ENCODE measurements around the gene ENTPD6. TPM values are rescaled to one million over a fixed set of nuclear protein-coding genes. Genes with fewer than 3 reads are reported as not detected.

The ENTPD6 gene
- total RNA-seq, 4 donors from 2014 or later, result 163 to 261 (median 224) TPM

DNA sequence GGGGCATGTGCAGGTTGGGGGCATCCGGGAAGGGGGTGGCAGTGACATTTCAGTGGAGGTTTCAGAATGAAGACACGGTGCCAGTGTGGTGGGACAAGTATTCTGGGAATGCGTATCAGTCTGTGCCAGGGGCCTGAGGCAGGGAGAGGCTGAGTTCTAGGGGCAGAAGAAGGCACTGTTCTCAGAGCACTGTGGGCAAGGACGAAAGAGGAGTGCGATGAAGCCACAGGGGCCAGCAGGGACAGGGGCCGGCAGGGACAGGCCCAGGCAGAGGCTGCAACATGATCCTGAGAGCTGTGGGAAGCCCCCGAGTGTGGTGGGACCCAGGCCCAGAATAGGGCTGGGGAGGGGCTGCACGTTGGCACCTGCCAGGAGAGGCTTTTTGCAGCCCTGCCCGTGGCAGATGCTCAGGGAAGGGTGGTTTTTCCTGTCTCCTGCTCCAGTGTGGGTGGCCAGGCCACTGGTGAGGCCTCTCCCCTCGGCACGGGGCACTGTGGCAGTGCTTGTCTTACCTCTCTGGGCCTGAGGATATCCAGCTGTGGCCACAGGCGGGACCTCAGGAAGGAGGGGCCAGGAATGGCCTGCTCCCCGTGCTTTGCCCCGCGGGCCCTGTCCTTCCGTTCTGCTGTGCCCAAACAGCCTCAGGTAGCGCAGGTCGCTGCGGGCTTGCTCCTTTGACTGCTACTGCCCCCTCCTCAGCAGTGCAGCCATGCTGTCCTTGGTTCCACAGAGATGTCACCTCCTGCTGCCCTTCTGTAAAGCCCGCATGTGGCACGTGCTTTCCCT, 10.0 kb downstream of the ENTPD6 start:
- no peak for DNase-seq
- in situ Hi-C loops (cut with MboI; ENCODE audit: low pct_ligation_motif_present in 1 of 4, low pct_unique_long_range_greater_than_20kb in 1 of 4, low sequenced_read_pairs in 3 of 4), result no loop called here
- Histone ChIP-seq H3K4me1 (peaks cover 0 to 12% (median 2%) of the 10 kb centered on the region in 4 donors), H3K27ac (peak overlapping the region in 1 of 4 donors; percentile 15), H3K4me3 (no peak overlapping the region), H3K27me3 (no peaks in the 10 kb centered on the region), H3K36me3 (peaks cover 0 to 9% (median 4%) of the 10 kb centered on the region in 4 donors), H3K9me3 (no peaks in the 10 kb centered on the region)
- WGBS, 2 donors (ENCODE audit: low coverage in 1 of 2), result 78 to 85% methylated on average over 8 to 21 of the region's 21 CpGs
- intact Hi-C loops (cut with DNase I; ENCODE audit: low total_unique reads), result no loop called here
- TF ChIP-seq POLR2A (IDR thresholded peaks at IDR 0.05) (no peak), EP300 (IDR thresholded peaks at IDR 0.05; ENCODE audit: low read depth) (no peak), POLR2AphosphoS5 (IDR thresholded peaks at IDR 0.05) (no peak)
- TF ChIP-seq, protein P1, sequence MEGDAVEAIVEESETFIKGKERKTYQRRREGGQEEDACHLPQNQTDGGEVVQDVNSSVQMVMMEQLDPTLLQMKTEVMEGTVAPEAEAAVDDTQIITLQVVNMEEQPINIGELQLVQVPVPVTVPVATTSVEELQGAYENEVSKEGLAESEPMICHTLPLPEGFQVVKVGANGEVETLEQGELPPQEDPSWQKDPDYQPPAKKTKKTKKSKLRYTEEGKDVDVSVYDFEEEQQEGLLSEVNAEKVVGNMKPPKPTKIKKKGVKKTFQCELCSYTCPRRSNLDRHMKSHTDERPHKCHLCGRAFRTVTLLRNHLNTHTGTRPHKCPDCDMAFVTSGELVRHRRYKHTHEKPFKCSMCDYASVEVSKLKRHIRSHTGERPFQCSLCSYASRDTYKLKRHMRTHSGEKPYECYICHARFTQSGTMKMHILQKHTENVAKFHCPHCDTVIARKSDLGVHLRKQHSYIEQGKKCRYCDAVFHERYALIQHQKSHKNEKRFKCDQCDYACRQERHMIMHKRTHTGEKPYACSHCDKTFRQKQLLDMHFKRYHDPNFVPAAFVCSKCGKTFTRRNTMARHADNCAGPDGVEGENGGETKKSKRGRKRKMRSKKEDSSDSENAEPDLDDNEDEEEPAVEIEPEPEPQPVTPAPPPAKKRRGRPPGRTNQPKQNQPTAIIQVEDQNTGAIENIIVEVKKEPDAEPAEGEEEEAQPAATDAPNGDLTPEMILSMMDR (IDR thresholded peaks at IDR 0.05), result no peak

DNA sequence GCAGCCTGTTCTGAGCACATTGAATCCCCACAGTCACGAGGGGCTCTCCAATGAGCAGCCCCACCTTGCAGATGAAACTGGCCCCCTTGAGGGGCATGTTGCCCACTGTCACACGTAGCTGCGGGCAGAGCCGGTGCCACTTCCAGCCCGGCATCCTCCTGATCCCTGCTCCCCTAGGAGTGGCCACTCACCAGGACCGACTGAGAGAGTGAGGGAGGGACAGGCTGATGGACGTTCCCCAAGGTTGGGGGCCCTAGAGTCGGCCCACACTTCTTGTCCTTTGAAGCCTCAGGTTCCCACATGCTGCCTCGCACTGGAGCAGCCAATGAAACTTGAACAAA, 10.5 kb downstream of the ENTPD6 start:
- no peak overlapping the region for H3K4me3 ChIP-seq
- 92% methylated on average over 9 of the region's 9 CpGs; no CpG with 5 or more reads in 1 of the 2 donors for whole genome bisulfite sequencing, 2 donors (ENCODE audit: low coverage in 1 of 2)

DNA sequence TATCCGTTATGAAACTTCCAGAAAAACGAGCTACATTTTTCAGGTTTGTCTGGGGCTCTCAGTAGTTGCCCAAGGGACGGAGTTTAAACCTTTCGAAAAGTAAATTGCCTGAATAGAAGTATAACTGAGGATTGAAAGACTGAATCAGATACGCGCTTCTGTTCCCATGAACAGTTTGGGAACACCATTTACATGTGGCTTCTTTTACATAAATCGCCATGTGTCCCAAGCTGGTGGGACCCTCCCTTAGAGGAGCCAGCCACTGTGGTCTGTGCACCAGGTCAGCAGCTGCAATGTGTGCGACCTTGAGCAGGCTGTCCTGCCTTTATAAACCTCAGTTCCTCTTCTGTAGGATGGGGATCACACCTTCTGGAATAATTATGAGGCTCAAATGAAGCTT, 11.0 kb downstream of the ENTPD6 start:
- Histone ChIP-seq H3K27ac (no peak overlapping the region), H3K36me3 (peaks cover 0 to 17% (median 5%) of the 10 kb centered on the region in 4 donors), H3K4me1 (peaks cover 0 to 8% (median 0%) of the 10 kb centered on the region in 4 donors), H3K27me3 (no peaks in the 10 kb centered on the region), H3K9me3 (no peaks in the 10 kb centered on the region), H3K4me3 (no peak overlapping the region)
- intact Hi-C loops (cut with DNase I; ENCODE audit: low total_unique reads) (no loop called here), in situ Hi-C loops (cut with MboI; ENCODE audit: low pct_ligation_motif_present in 1 of 4, low pct_unique_long_range_greater_than_20kb in 1 of 4, low sequenced_read_pairs in 3 of 4) (no loop called here)
- TF ChIP-seq POLR2A (IDR thresholded peaks at IDR 0.05) (no peak), POLR2AphosphoS5 (IDR thresholded peaks at IDR 0.05) (no peak), EP300 (IDR thresholded peaks at IDR 0.05; ENCODE audit: low read depth) (no peak)
- TF ChIP-seq, protein P1 (IDR thresholded peaks at IDR 0.05), result no peak
- WGBS, 2 donors (ENCODE audit: low coverage in 1 of 2), result 94 to 95% methylated on average over 6 to 8 of the region's 8 CpGs
- no peak for DNase-seq

More for the DNA sequence above, 10.5 kb downstream of the ENTPD6 start:
- TF ChIP-seq POLR2AphosphoS5 (IDR thresholded peaks at IDR 0.05), result no peak
- TF ChIP-seq POLR2A (IDR thresholded peaks at IDR 0.05), result no peak
- TF ChIP-seq, protein P1 (IDR thresholded peaks at IDR 0.05), result no peak
- TF ChIP-seq EP300 (IDR thresholded peaks at IDR 0.05; ENCODE audit: low read depth), result no peak
- intact Hi-C loops (cut with DNase I; ENCODE audit: low total_unique reads) (no loop called here), in situ Hi-C loops (cut with MboI; ENCODE audit: low pct_ligation_motif_present in 1 of 4, low pct_unique_long_range_greater_than_20kb in 1 of 4, low sequenced_read_pairs in 3 of 4) (no loop called here)
- H3K27me3 ChIP-seq, result no peaks in the 10 kb centered on the region
- H3K4me1 ChIP-seq, result peaks cover 0 to 8% (median 0%) of the 10 kb centered on the region in 4 donors
- no peak for DNase-seq
- no peaks in the 10 kb centered on the region for H3K9me3 ChIP-seq
- H3K36me3 ChIP-seq, result peaks cover 0 to 12% (median 5%) of the 10 kb centered on the region in 4 donors
- no peak overlapping the region for H3K27ac ChIP-seq

DNA sequence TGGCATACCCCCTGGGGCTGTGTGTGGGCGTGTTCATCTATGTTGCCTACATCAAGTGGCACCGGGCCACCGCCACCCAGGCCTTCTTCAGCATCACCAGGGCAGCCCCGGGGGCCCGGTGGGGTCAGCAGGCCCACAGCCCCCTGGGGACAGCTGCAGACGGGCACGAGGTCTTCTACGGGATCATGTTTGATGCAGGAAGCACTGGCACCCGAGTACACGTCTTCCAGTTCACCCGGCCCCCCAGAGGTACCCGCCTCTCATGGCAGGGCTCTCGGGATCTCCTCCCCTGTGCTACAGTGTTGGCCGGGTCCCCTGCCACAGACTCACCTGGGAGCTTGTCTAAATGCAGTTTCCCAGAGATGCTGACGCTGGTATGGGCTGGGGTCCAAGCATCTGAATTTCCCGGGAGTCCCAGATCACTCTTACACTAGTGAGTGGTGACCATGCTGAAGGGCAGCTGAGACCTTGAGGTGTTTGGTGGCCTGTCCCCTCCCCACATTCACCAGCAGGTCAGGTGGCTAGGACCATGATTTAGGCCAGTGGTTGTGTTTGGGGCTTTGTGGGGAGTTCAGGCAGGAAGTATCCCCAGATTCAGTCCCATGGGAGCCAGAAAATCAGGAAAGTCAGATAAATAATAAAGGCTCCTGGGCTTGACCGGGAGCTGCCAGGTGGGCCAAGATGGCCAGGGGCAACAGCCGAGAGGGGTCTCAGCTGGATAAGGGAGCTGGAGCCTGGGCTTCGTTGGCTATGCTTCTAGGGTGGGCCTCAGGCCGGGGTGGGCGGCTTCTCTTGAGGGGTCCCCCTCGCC, 11.8 kb downstream of the ENTPD6 start:
- H3K27me3 ChIP-seq, result no peaks in the 10 kb centered on the region
- WGBS, 2 donors (ENCODE audit: low coverage in 1 of 2), result 94 to 100% methylated on average over 1 to 22 of the region's 22 CpGs
- intact Hi-C loops (cut with DNase I; ENCODE audit: low total_unique reads), result no loop called here
- H3K4me1 ChIP-seq, result peaks cover 0 to 8% (median 0%) of the 10 kb centered on the region in 4 donors
- peaks cover 0 to 24% (median 5%) of the 10 kb centered on the region in 4 donors for H3K36me3 ChIP-seq
- DNase-seq, result no peak
- H3K27ac ChIP-seq, result no peak overlapping the region
- H3K4me3 ChIP-seq, result no peak overlapping the region
- TF ChIP-seq EP300 (IDR thresholded peaks at IDR 0.05; ENCODE audit: low read depth), result no peak
- no peak for TF ChIP-seq POLR2A (IDR thresholded peaks at IDR 0.05)
- TF ChIP-seq, protein P1 (IDR thresholded peaks at IDR 0.05), result no peak
- TF ChIP-seq POLR2AphosphoS5 (IDR thresholded peaks at IDR 0.05), result no peak
- H3K9me3 ChIP-seq, result no peaks in the 10 kb centered on the region
- in situ Hi-C loops (cut with MboI; ENCODE audit: low pct_ligation_motif_present in 1 of 4, low pct_unique_long_range_greater_than_20kb in 1 of 4, low sequenced_read_pairs in 3 of 4), result no loop called here

Measured in transverse colon (tissue), 4 donors.